SU-DHL-6 (cell line): Measurements from ENCODE around the gene MUC5B.

Source experiments
- EZH2phosphoT487 ChIP-seq: fragments of 200-600 bp; sonication (generic), shearing (Covaris generic); conservative IDR thresholded peaks from 2 replicates; pipeline ENCODE4 v1.6.1; 2018; ENCODE audit warnings: mild to moderate bottlenecking, antibody characterized with exemption, low read length, moderate library complexity, mixed read lengths
- TF ChIP-seq, protein P1 (sequence below): fragments of 200-600 bp; sonication (generic); IDR thresholded peaks from one replicate; pipeline ENCODE4 v1.5.1; 2017; ENCODE audit warnings: antibody characterized with exemption, mild to moderate bottlenecking, low read length, moderate library complexity; ENCODE audit not compliant: insufficient read depth, poor library complexity, severe bottlenecking

DNA sequence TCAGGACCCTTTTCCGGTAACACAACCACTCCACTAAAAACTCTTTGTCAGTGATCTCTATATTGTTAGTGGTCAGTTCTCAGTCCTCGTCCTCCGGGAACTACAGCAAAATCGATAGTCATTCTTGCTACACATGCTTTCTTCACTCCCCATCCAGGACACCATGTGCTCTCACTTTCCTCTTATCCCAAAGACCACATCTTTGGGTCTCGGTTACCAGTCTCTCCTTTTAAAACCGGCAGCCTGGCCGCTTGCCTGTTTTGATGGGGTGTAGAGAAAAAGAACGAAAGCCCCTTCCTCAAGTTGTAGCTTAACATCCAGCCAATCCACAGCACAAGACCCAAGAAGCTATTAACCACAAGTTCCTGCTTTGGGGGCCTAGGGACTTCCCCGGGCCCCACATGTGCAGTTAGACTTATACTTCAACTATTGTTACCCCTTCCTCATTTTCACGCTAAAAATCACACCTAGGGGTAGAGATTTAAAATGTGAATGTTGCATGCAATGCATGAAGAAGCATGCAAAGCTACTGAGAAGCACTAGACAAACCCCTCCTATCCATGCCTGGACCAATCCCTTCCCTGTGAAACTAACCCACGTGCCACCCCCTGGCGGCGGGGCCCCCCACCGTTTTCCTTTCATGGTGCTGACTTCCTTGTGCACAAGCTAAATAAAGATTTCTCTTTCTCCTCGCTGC lies 88.1 kb downstream of the MUC5B start:
- TF ChIP-seq, protein P1, sequence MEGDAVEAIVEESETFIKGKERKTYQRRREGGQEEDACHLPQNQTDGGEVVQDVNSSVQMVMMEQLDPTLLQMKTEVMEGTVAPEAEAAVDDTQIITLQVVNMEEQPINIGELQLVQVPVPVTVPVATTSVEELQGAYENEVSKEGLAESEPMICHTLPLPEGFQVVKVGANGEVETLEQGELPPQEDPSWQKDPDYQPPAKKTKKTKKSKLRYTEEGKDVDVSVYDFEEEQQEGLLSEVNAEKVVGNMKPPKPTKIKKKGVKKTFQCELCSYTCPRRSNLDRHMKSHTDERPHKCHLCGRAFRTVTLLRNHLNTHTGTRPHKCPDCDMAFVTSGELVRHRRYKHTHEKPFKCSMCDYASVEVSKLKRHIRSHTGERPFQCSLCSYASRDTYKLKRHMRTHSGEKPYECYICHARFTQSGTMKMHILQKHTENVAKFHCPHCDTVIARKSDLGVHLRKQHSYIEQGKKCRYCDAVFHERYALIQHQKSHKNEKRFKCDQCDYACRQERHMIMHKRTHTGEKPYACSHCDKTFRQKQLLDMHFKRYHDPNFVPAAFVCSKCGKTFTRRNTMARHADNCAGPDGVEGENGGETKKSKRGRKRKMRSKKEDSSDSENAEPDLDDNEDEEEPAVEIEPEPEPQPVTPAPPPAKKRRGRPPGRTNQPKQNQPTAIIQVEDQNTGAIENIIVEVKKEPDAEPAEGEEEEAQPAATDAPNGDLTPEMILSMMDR, result no peak
- no peak for TF ChIP-seq EZH2phosphoT487
